Measurements from ENCODE around the gene CYTH1.

GRCh38 chr17:78659546-78659945 lies 122.5 kb downstream of the CYTH1 start:
- TF ChIP-seq EZH2 (IDR thresholded peaks at IDR 0.05; ENCODE audit: low read depth) (no peak), CTCF (conservative IDR thresholded peaks at IDR 0.05) (no peak)
